Stromal cell of bone marrow (primary cell): ENCODE measurements around the gene NTM.
"Not testable (repeated sequence)": the region's sequence is repeated elsewhere in the genome, so short reads cannot be mapped to it uniquely, and the experiment has no call there.

Source experiments
- DNase-seq: peaks from one replicate; pipeline ENCODE4 v3.0.0-alpha.2; 2012; ENCODE audit warnings: low read depth

Gene NTM

DNA sequence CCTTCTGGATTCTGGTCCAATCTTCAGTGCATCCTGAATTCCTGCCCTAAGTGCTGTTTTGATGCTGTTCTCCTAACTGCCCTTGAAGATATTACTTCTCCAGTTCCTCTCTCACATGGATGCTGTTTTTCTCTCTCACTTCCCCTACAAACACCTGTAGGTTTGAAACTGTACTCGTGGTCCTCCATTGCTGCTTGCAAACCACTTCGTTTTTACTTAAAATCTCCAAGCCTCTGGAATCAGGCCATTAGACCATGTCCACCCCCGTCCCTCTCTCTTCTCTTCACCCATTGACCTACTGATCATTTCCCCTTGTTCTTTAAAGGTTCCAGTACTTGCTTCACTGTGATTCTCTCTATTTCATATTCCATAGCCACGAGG lies 988.1 kb downstream of the NTM start:
- DNase-seq = no peak

DNA sequence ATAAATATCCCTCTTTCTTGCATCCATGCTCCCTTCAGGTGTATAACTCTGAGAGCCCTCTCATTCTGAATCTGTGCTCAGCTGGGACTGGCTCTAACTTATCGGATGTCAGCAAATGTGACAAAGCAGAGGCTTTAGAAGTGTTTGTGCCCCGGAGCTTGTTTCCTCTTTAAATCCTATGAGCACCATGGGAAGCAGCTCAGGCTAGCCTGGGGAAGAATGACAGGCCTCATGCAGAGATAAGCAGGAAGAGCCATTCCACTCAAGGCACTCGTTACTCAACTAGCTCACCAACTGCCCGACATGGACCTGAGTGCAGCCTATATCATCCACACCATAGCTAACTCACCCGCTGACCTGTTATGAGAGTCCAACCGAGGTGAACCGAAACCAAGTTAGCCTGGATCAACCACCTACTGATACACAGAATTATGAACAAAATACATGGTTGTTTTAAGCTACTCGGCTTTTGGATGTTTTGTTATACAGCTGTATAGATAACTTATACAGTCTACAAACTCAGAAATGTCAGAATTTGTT lies 990.7 kb downstream of the NTM start:
- no peak for DNase-seq

DNA sequence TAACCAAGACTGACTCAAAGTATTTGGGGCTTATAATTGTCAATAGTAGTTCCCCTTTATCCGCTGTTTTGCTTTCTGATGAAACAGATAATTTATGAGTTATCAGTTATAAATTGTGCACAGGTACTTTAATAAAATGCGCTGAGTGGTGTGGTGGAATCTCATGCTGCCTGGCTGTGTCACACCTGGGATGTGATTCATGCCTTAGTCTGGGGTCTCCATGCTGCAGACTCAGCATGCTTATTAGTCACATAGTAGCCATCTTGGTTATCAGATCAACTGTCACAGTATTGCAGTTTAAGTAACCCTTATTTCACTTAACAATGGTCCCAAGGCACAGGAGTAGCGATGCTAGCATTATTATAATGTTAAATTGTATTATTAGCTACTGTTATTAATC lies 995.2 kb downstream of the NTM start:
- DNase-seq = no peak

DNA sequence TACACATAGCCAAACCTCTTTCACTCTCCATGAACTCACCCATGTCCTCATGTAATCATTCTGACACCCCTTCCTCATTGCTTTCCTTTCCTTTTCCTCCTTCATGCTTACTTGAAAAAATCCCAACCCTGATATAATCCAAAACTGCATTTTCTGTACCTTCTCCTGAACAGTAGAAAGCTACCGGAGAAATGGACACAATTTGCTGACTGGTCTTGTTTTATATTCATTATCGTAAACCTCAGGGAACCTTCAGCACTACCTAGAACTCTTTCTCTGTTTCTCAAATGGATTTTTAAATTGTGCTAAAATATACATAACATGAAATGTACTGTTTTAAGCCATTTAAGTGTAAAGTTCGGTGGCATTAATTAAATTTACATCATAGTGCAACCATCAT lies 996.9 kb downstream of the NTM start:
- DNase-seq = no peak

DNA sequence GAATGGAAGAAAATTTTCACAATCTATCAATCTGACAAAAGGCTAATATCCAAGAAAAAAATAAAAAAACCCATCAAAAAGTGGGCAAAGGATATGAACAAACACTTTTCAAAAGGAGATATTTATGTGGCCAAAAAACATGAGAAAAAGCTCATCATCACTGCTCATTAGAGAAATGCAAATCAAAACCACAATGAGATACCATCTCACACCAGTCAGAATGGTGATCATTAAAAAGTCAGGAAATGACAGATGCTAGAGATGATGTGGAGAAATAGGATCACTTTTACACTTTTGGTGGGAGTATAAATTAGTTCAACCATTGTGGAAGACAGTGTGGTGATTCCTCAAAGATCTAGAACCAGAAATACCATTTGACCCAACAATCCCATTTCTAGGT lies 999.7 kb downstream of the NTM start:
- DNase-seq = not testable (repeated sequence)

DNA sequence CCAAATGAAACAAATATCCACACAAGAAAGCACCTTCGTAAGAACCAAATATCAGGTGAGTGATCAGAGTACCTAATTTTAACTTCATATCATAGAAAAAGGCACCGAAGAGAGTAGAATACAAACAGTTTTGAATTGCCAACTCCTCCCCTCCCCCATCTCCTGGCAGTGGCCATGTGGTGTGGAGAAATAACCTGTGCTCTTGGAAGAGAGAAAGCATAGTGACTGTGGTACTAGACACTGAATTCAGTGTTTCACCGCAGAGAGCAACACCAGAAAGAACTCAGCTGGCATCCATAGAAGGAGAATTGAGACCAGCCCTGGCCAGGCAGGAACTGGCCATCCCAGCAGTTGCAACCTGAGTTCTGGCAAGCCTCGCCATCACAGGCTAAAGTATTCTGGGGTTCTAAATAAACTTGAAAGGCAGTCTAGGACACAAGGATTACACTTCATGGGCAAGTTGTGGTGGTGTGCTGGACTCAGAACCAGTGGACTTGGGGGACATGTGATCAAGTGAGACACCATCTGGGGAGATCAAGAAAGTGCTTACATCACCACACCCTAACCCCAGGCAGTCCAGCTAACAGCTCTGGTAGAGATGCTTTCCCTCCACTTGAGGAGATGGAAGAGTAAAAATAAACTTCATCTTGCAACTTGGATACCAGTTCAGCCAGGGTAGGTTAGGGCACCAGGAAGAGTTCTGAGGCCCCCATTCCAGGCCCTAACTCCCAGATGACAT lies 1003.2 kb downstream of the NTM start:
- DNase-seq = no peak

DNA sequence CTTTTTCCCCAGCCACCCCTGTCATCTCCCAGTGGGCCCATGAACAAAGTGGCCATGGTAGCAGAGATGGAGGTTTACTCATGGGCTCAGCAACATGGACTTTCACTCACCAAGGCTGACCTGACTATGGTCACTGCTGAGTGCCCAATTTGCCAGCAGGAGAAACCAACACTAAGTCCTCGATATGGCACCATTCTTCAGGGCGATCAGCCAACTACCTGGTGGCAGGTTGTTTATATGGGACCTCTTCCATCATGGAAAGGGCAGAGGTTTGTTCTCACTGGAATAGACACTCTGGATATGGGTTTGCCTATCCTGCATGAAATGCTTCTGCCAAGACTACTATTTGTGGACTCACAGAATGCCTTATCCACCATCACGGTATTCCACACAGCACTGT lies 1009.1 kb downstream of the NTM start:
- no peak for DNase-seq
